ENCODE data around the gene GAL3ST2. TPM values are rescaled to one million over a fixed set of nuclear protein-coding genes. Genes with fewer than 3 reads are reported as not detected.
"Not testable (repeated sequence)": the region's sequence is repeated elsewhere in the genome, so short reads cannot be mapped to it uniquely, and the experiment has no call there.

Gene GAL3ST2
- total RNA-seq, 1 donor from 2014 or later, result not detected

- no peak for ATAC-seq
- intact Hi-C loops (cut with DNase I), result no loop called here
- peak; percentile 47 for DNase-seq (ENCODE audit: missing footprints)
These were observed 32.4 kb upstream of the GAL3ST2 start for GRCh38 chr2:241744028-241744754.

- peak; percentile 17 for DNase-seq (ENCODE audit: missing footprints)
- no peak for ATAC-seq
- intact Hi-C loops (cut with DNase I), result no loop called here
These were observed 31.3 kb upstream of the GAL3ST2 start for GRCh38 chr2:241745276-241745675.

GRCh38 chr2:241746084-241746483 is 30.5 kb upstream of the GAL3ST2 start:
- intact Hi-C loops (cut with DNase I), result no loop called here
- DNase-seq (ENCODE audit: missing footprints), result no peak
- no peak for ATAC-seq

GRCh38 chr2:241748468-241749256 is 28.0 kb upstream of the GAL3ST2 start:
- DNase-seq (ENCODE audit: missing footprints), result peak; percentile 33
- intact Hi-C loops (cut with DNase I), result no loop called here
- ATAC-seq, result no peak

GRCh38 chr2:241750076-241750840 is 26.4 kb upstream of the GAL3ST2 start:
- intact Hi-C loops (cut with DNase I), result no loop called here
- peak; percentile 4 for DNase-seq (ENCODE audit: missing footprints)
- ATAC-seq, result no peak

- ATAC-seq (no peak), DNase-seq (ENCODE audit: missing footprints) (peak; percentile 31)
- intact Hi-C loops (cut with DNase I), result no loop called here
These were observed 25.5 kb upstream of the GAL3ST2 start for GRCh38 chr2:241751152-241751551.

GRCh38 chr2:241751776-241752175 is 24.8 kb upstream of the GAL3ST2 start:
- DNase-seq (ENCODE audit: missing footprints), result no peak
- ATAC-seq, result no peak
- intact Hi-C loops (cut with DNase I), result no loop called here

GRCh38 chr2:241752253-241752652 is 24.4 kb upstream of the GAL3ST2 start:
- intact Hi-C loops (cut with DNase I), result no loop called here
- DNase-seq (ENCODE audit: missing footprints) (peak; percentile 32), ATAC-seq (no peak)

GRCh38 chr2:241752689-241753276 is 23.8 kb upstream of the GAL3ST2 start:
- ATAC-seq (no peak), DNase-seq (ENCODE audit: missing footprints) (peak; percentile 53)
- intact Hi-C loops (cut with DNase I), result no loop called here

- ATAC-seq (no peak), DNase-seq (ENCODE audit: missing footprints) (peak; percentile 62)
- intact Hi-C loops (cut with DNase I), result no loop called here
These were observed 23.1 kb upstream of the GAL3ST2 start for GRCh38 chr2:241753493-241753892.

- no peak for ATAC-seq
- intact Hi-C loops (cut with DNase I), result no loop called here
These were observed 22.6 kb upstream of the GAL3ST2 start for GRCh38 chr2:241754042-241754441.

GRCh38 chr2:241755166-241755565 is 21.5 kb upstream of the GAL3ST2 start:
- ATAC-seq (no peak), DNase-seq (ENCODE audit: missing footprints) (peak; percentile 42)
- intact Hi-C loops (cut with DNase I), result no loop called here

More at GRCh38 chr2:241754042-241754441, 22.6 kb upstream of the GAL3ST2 start:
- peak; percentile 35 for DNase-seq (ENCODE audit: missing footprints)

GRCh38 chr2:241755777-241756176 is 20.8 kb upstream of the GAL3ST2 start:
- peak; percentile 41 for DNase-seq (ENCODE audit: missing footprints)
- no peak for ATAC-seq
- intact Hi-C loops (cut with DNase I), result no loop called here

GRCh38 chr2:241759067-241759807 is 17.4 kb upstream of the GAL3ST2 start:
- ATAC-seq (no peak), DNase-seq (ENCODE audit: missing footprints) (peak; percentile 13)
- intact Hi-C loops (cut with DNase I), result no loop called here

- intact Hi-C loops (cut with DNase I); ATAC-seq; DNase-seq (ENCODE audit: missing footprints): not testable (repeated sequence)
These were observed 16.7 kb upstream of the GAL3ST2 start for GRCh38 chr2:241759893-241760292.

GRCh38 chr2:241760301-241760771 is 16.3 kb upstream of the GAL3ST2 start:
- intact Hi-C loops (cut with DNase I), result no loop called here
- DNase-seq (ENCODE audit: missing footprints) (peak; percentile 33), ATAC-seq (no peak)

- intact Hi-C loops (cut with DNase I), result no loop called here
- peak; percentile 30 for DNase-seq (ENCODE audit: missing footprints)
- ATAC-seq, result no peak
These were observed 14.2 kb upstream of the GAL3ST2 start for GRCh38 chr2:241762321-241762932.

GRCh38 chr2:241762933-241763369 is 13.7 kb upstream of the GAL3ST2 start:
- intact Hi-C loops (cut with DNase I), result no loop called here
- ATAC-seq, result no peak
- peak; percentile 37 for DNase-seq (ENCODE audit: missing footprints)
